ENCODE measurements around the gene HOXB13. TPM values are rescaled to one million over a fixed set of nuclear protein-coding genes. Genes with fewer than 3 reads are reported as not detected.

HOXB13 gene
- polyA plus RNA-seq, 1 of the 3 experiments (the other 2 are of a cell fraction), result not detected

- no peak for DNase-seq
- TF ChIP-seq GATA2 (CRISPR knock-in tag; IDR thresholded peaks at IDR 0.05), result no peak
- no peak for TF ChIP-seq JUND (IDR thresholded peaks at IDR 0.05)
- TF ChIP-seq SMC3 (IDR thresholded peaks at IDR 0.05; ENCODE audit: low read depth, low read length), result no peak
- TF ChIP-seq RXRA (IDR thresholded peaks at IDR 0.05; ENCODE audit: borderline replicate concordance, low read depth), result no peak
- no peak for TF ChIP-seq FOXJ3 (CRISPR knock-in tag; IDR thresholded peaks at IDR 0.05)
- CTCF ChIA-PET, result interaction anchor here (1.3 to 2.1 kb wide), 5 partner anchors 32 to 127 kb away, joined by 4 to 10 read pairs (median 6); no protein-coding TSS in a partner anchor
Measured at GRCh38 chr17:48757524-48757961, 29.0 kb upstream of the HOXB13 start.

GRCh38 chr17:48756830-48757251 is 28.3 kb upstream of the HOXB13 start:
- Histone ChIP-seq H3K27me3 (ENCODE audit: insufficient read depth) (peaks cover 98% of the 10 kb centered on the region), H3K4me3 (ENCODE audit: low read depth in 2 of 2, low read length in 1 of 2) (no peak overlapping the region), H3K79me2 (ENCODE audit: insufficient read depth) (no peaks in the 10 kb centered on the region), H3K9me2 (no peaks in the 10 kb centered on the region), H3K4me2 (no peak overlapping the region), H3K4me1 (ENCODE audit: control insufficient read depth in 1 of 2, insufficient read depth in 2 of 2, low read depth in 1 of 2, low read length in 1 of 2) (no peaks in the 10 kb centered on the region), H3K9me3 (no peaks in the 10 kb centered on the region), H4K20me1 (ENCODE audit: insufficient read depth) (no peaks in the 10 kb centered on the region), H2AFZ (ENCODE audit: low read depth) (no peak overlapping the region), H3K36me3 (replicated peaks in 1 of 2; ENCODE audit: control insufficient read depth in 1 of 2, insufficient read depth in 2 of 2, low read length in 1 of 2) (no peaks in the 10 kb centered on the region), H3F3A (replicated peaks; ENCODE audit: insufficient read depth) (no peaks in the 10 kb centered on the region), H3K27ac (ENCODE audit: low read depth in 2 of 2, low read length in 1 of 2) (no peak overlapping the region), H3K9ac (no peak overlapping the region)
- ChIA-PET POLR2A (no interaction called here), CTCF (interaction anchor here (0.6 to 4.2 kb wide), 4 partner anchors 32 to 563 kb away, joined by 3 to 17 read pairs (median 8); no protein-coding TSS in a partner anchor)
- DNase-seq, result no peak
- WGBS (ENCODE audit: low lambda C conversion rate), result 26% methylated on average over 3 of the region's 3 CpGs
- no peak for TF ChIP-seq GABPA (IDR thresholded peaks at IDR 0.05; ENCODE audit: low read depth)
- TF ChIP-seq FOXM1 (IDR thresholded peaks at IDR 0.05; ENCODE audit: low read depth), result no peak
- no peak for TF ChIP-seq ZBTB33 (IDR thresholded peaks at IDR 0.05; ENCODE audit: borderline replicate concordance, low read depth)
- TF ChIP-seq YY1 (IDR thresholded peaks at IDR 0.05; ENCODE audit: low read depth), result no peak
- no peak for TF ChIP-seq REST (IDR thresholded peaks at IDR 0.05; ENCODE audit: low read depth, low read length)

More at GRCh38 chr17:48757524-48757961, 29.0 kb upstream of the HOXB13 start:
- Histone ChIP-seq H3F3A (replicated peaks; ENCODE audit: insufficient read depth) (no peaks in the 10 kb centered on the region), H3K9ac (no peak overlapping the region), H4K20me1 (ENCODE audit: insufficient read depth) (no peaks in the 10 kb centered on the region), H3K79me2 (ENCODE audit: insufficient read depth) (no peaks in the 10 kb centered on the region), H3K4me3 (ENCODE audit: low read depth in 2 of 2, low read length in 1 of 2) (no peak overlapping the region), H3K4me1 (ENCODE audit: control insufficient read depth in 1 of 2, insufficient read depth in 2 of 2, low read depth in 1 of 2, low read length in 1 of 2) (no peaks in the 10 kb centered on the region), H3K9me2 (no peaks in the 10 kb centered on the region), H3K9me3 (no peaks in the 10 kb centered on the region), H3K36me3 (replicated peaks in 1 of 2; ENCODE audit: control insufficient read depth in 1 of 2, insufficient read depth in 2 of 2, low read length in 1 of 2) (no peaks in the 10 kb centered on the region), H3K4me2 (no peak overlapping the region), H2AFZ (ENCODE audit: low read depth) (no peak overlapping the region), H3K27me3 (ENCODE audit: insufficient read depth) (peaks cover 98% of the 10 kb centered on the region), H3K27ac (ENCODE audit: low read depth in 2 of 2, low read length in 1 of 2) (no peak overlapping the region)
- WGBS (ENCODE audit: low lambda C conversion rate), result 10% methylated on average over 2 of the region's 2 CpGs
- POLR2A ChIA-PET, result no interaction called here

Measured in SK-N-SH (cell line).